ACC112 (cell line): ENCODE results near the gene GLIS1.

ENCODE experiments used
- H2AFZ ChIP-seq: fragments of 200-600 bp; sonication (generic); one replicate; pipeline ENCODE4 v1.6.0; 2017; ENCODE audit warnings: antibody characterized with exemption, low read length; ENCODE audit not compliant: unreplicated experiment
- H3K27ac ChIP-seq: fragments of 200-600 bp; sonication (generic); 2 replicates; pipeline ENCODE4 v1.5.1; 2014; ENCODE audit warnings: low read depth, mild to moderate bottlenecking, antibody characterized with exemption, low read length, moderate library complexity
- H3K27me3 ChIP-seq: fragments of 200-600 bp; sonication (generic); 2 replicates; pipeline ENCODE4 v1.6.1; 2014; ENCODE audit warnings: mild to moderate bottlenecking, antibody characterized with exemption, low read length, moderate library complexity, mixed read lengths; ENCODE audit not compliant: insufficient read depth
- H3K36me3 ChIP-seq: fragments of 200-600 bp; sonication (generic); 2 replicates; pipeline ENCODE4 v1.6.1; 2016; ENCODE audit warnings: mild to moderate bottlenecking, antibody characterized with exemption, low read length, moderate library complexity, mixed read lengths; ENCODE audit not compliant: insufficient read depth
- H3K4me1 ChIP-seq: fragments of 200-600 bp; sonication (generic); one replicate; pipeline ENCODE4 v1.6.1; 2016; ENCODE audit warnings: low read length, mixed read lengths; ENCODE audit not compliant: insufficient read depth, unreplicated experiment, control insufficient read depth
- H3K4me3 ChIP-seq: fragments of 200-600 bp; sonication (generic); 2 replicates; pipeline ENCODE4 v1.5.1; 2014; ENCODE audit warnings: mild to moderate bottlenecking, low read depth, low read length
- H3K79me2 ChIP-seq: fragments of 200-600 bp; sonication (generic); one replicate; pipeline ENCODE4 v1.6.0; 2016; ENCODE audit warnings: low read length; ENCODE audit not compliant: control insufficient read depth, unreplicated experiment, insufficient read depth

Gene GLIS1

GRCh38 chr1:53543778-53544695, 194.9 kb downstream of the GLIS1 start:
- Histone ChIP-seq H2AFZ (no peak overlapping the region), H3K27ac (no peak overlapping the region), H3K79me2 (no peaks in the 10 kb centered on the region), H3K36me3 (no peaks in the 10 kb centered on the region), H3K4me3 (no peak overlapping the region), H3K27me3 (no peaks in the 10 kb centered on the region), H3K4me1 (peaks cover 10% of the 10 kb centered on the region)

GRCh38 chr1:53543130-53543777, 195.7 kb downstream of the GLIS1 start:
- Histone ChIP-seq H2AFZ (no peak overlapping the region), H3K27me3 (no peaks in the 10 kb centered on the region), H3K27ac (no peak overlapping the region), H3K36me3 (no peaks in the 10 kb centered on the region), H3K4me3 (no peak overlapping the region), H3K79me2 (no peaks in the 10 kb centered on the region), H3K4me1 (peaks cover 10% of the 10 kb centered on the region)

GRCh38 chr1:53542551-53542950, 196.4 kb downstream of the GLIS1 start:
- peaks cover 10% of the 10 kb centered on the region for H3K4me1 ChIP-seq
- no peaks in the 10 kb centered on the region for H3K36me3 ChIP-seq
- peak overlapping the region; percentile 74 for H3K27ac ChIP-seq
- H3K27me3 ChIP-seq: no peaks in the 10 kb centered on the region
- no peaks in the 10 kb centered on the region for H3K79me2 ChIP-seq
- H3K4me3 ChIP-seq: no peak overlapping the region
- H2AFZ ChIP-seq: no peak overlapping the region

- no peak overlapping the region for H2AFZ ChIP-seq
- no peaks in the 10 kb centered on the region for H3K27me3 ChIP-seq
- no peak overlapping the region for H3K4me3 ChIP-seq
- H3K27ac ChIP-seq: peak overlapping the region; percentile 74
- H3K4me1 ChIP-seq: peaks cover 10% of the 10 kb centered on the region
- no peaks in the 10 kb centered on the region for H3K79me2 ChIP-seq
- no peaks in the 10 kb centered on the region for H3K36me3 ChIP-seq
Measured at GRCh38 chr1:53541761-53542550, 197.0 kb downstream of the GLIS1 start.

- no peak overlapping the region for H3K4me3 ChIP-seq
- no peaks in the 10 kb centered on the region for H3K27me3 ChIP-seq
- H3K79me2 ChIP-seq: no peaks in the 10 kb centered on the region
- H3K36me3 ChIP-seq: no peaks in the 10 kb centered on the region
- H3K4me1 ChIP-seq: peaks cover 10% of the 10 kb centered on the region
- H2AFZ ChIP-seq: no peak overlapping the region
- H3K27ac ChIP-seq: no peak overlapping the region; the same call in 1 of the 2 replicates
Measured at GRCh38 chr1:53541263-53541625, 197.7 kb downstream of the GLIS1 start.

GRCh38 chr1:53540604-53541262, 198.2 kb downstream of the GLIS1 start:
- H3K4me3 ChIP-seq: no peak overlapping the region
- no peaks in the 10 kb centered on the region for H3K36me3 ChIP-seq
- H3K79me2 ChIP-seq: no peaks in the 10 kb centered on the region
- H3K4me1 ChIP-seq: peaks cover 13% of the 10 kb centered on the region
- no peak overlapping the region for H2AFZ ChIP-seq
- no peak overlapping the region for H3K27ac ChIP-seq
- no peaks in the 10 kb centered on the region for H3K27me3 ChIP-seq

GRCh38 chr1:53539711-53540603, 199.0 kb downstream of the GLIS1 start:
- Histone ChIP-seq H3K79me2 (no peaks in the 10 kb centered on the region), H3K27me3 (no peaks in the 10 kb centered on the region), H3K4me1 (peaks cover 14% of the 10 kb centered on the region), H2AFZ (no peak overlapping the region), H3K27ac (no peak overlapping the region), H3K36me3 (no peaks in the 10 kb centered on the region), H3K4me3 (no peak overlapping the region)

GRCh38 chr1:53539226-53539625, 199.7 kb downstream of the GLIS1 start:
- no peak overlapping the region for H3K27ac ChIP-seq
- no peaks in the 10 kb centered on the region for H3K79me2 ChIP-seq
- peaks cover 14% of the 10 kb centered on the region for H3K4me1 ChIP-seq
- no peak overlapping the region for H2AFZ ChIP-seq
- no peak overlapping the region for H3K4me3 ChIP-seq
- H3K36me3 ChIP-seq: no peaks in the 10 kb centered on the region
- H3K27me3 ChIP-seq: no peaks in the 10 kb centered on the region

GRCh38 chr1:53536606-53537005, 202.4 kb downstream of the GLIS1 start:
- Histone ChIP-seq H3K79me2 (no peaks in the 10 kb centered on the region), H3K27me3 (no peaks in the 10 kb centered on the region), H2AFZ (no peak overlapping the region), H3K27ac (no peak overlapping the region), H3K4me1 (peaks cover 6% of the 10 kb centered on the region), H3K36me3 (no peaks in the 10 kb centered on the region), H3K4me3 (no peak overlapping the region)
